GM21381 (cell line): ENCODE measurements around the gene CA9.

ENCODE experiments used
- ATAC-seq: cut with Tn5 transposase; IDR thresholded peaks from one replicate; pipeline ENCODE4 v1.9.1; 2021; ENCODE audit warnings: mild to moderate bottlenecking, moderate library complexity; ENCODE audit not compliant: unreplicated experiment

The CA9 gene

GRCh38 chr9:35714123-35714522 is 40.4 kb downstream of the CA9 start:
- no peak for ATAC-seq

DNA sequence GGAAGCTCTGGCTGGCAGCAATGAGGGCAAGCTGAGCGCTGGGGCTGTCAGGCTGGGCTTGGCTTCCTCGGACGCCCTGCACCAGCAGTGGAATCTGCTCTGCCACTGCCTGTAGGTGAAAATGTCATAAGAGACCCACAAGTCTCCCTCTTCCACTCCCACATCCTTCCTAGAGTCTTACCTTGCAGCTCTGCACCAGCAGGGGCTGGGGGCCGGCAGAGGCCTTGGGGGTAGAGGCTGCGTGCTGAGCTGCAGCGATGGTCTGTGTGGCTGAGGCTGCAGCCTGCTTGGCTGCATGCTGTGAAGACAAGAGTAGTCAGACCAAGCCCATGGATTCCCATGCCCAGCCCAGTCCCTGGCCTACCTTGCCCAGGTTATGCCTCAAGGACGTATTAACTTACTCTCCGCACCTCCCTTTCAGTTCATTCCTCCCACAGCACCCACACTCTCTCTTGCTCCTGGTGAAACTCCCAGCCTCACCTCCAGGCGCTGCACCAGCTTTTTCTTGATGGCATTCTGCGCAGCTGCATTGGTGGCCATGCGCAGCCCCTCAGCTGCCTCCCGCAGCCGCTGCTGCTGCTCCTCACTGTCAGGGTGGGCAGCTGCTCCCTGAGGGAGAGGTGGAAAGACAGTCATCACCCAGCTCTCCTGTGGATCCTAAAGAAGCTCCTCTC is 41.0 kb downstream of the CA9 start:
- no peak for ATAC-seq

- no peak for ATAC-seq
Measured at GRCh38 chr9:35716230-35716629, 42.5 kb downstream of the CA9 start.

DNA sequence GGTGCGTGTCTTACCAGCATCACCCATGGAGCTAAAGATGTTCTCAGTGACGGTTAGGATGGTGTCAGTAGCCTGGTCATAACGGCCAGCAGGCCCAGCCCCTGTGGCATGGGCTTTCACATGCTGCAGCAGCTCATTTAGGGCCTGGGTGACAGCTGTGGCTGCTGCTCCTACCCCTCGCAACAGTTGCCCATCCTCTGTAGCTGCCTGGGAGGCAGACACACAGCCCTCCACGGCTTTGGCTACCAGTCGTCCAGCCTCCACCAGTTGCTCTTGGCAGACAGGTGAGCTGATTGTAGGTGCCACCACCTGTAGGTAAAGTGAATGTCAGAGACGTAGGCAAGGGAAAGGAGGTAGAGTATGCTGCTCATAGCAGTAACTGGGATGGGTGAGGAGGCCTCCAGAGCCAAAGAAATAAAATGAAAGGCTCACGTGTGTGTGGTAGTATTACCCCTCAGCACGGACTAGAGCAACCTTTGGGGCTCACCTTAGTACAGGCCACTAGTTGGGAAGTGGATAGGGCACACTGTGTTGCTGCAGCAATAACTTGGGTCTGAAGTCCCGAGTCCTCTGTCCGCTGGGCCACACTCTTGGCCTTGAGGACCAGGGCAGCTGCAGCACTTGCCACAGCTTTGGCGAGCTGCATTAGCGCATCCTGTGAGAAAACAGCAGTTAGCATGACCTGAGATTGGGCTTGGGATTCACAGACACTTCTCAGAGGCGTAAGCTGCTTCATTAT is 43.6 kb downstream of the CA9 start:
- no peak for ATAC-seq

DNA sequence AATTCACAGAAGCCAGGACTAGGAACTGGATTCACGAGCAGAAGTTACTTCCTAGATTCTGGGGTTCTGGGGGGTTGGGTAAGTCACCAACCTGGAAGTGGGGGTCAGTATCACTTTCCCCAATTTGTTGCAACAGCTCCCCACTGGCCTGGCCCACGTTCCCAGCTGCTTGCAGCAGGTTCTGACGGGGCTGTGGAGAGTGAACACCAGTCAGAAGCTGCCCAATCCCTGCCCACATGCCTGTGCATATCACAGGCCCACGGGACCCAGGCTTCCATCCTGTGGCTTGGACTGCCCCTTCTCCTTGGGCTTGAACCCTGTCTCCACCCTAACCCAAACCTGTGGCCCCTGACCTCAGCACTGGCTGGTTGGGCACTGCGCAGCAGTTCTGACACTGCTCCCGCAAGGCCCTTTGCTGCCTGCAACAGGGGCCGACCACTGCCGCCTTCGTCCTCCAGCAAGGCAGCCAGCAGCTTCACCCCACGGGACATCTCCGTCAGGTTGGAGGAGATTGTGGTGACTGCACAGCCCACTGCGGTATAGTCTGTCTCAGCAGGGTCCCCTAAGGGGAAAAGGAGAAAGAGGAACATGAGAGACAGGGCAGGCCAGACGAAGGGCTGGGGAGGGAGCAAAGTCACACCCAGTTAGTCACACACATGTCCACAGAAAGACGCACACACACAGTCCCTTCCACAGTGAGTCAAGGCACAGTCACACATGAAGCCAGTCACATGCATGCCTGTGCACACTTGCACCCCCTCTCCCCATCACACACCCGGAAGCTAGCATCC is 45.2 kb downstream of the CA9 start:
- ATAC-seq = no peak

- no peak for ATAC-seq
Measured at GRCh38 chr9:35719546-35719945, 45.8 kb downstream of the CA9 start.

DNA sequence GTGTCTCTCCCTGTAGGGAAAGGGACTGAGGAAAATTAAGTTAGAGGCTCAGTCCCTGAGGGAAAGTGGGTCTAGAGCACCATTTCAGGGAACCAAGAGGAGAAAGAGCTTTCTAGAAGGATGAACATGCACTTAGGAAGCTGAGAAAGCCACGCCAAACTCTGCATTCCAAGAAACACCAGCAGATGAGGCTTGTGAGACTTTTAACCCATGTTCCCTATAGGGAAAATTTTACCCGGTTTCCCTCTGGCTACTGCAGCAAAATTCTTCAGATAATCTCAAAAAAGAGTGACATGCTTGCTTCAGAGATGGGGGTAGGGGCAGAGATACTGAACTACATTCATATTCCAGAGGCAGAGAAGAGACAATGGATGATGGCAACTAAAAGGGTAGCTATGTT is 49.7 kb downstream of the CA9 start:
- no peak for ATAC-seq

DNA sequence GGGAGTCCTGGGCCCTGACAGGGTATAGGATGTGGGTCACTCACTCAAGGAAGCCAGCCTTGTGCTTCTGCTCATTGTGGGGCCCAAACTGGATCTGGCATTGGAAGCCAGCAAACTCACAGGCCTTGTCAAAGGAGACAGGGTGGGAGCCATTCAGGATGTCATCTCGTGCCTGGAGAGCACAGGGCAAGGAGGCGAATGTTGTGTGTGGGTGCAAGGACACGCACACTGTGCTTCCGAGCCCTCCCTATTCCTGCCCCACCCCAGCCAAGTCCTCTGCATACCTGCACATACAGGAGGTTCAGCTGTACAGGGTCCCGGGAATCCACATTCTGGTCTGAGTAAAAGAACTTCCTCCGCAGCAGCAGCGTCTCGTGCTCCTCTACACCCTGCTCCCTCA is 50.2 kb downstream of the CA9 start:
- no peak for ATAC-seq

- no peak for ATAC-seq
Measured at GRCh38 chr9:35725362-35725761, 51.6 kb downstream of the CA9 start.

- ATAC-seq = no peak
Measured at GRCh38 chr9:35726931-35727330, 53.2 kb downstream of the CA9 start.

DNA sequence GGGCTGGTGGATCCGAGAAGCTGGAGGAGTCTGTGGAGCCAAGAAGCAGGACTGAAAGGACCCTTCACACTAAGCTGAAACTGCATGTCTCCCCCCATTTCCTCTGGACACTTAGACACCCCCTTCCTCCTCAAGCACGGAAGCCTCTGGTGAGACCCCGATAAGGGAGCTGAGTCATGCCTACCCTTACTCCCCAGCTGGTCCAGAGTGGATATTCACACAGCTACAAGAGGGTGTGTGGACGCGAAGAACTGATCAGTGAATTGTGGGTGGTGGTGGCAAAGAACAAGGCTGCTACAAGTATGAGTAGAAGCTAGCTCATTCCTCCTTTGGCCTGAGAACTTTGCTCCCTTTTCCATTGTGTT is 53.9 kb downstream of the CA9 start:
- no peak for ATAC-seq

GRCh38 chr9:35728041-35728971 is 54.6 kb downstream of the CA9 start:
- ATAC-seq = no peak

DNA sequence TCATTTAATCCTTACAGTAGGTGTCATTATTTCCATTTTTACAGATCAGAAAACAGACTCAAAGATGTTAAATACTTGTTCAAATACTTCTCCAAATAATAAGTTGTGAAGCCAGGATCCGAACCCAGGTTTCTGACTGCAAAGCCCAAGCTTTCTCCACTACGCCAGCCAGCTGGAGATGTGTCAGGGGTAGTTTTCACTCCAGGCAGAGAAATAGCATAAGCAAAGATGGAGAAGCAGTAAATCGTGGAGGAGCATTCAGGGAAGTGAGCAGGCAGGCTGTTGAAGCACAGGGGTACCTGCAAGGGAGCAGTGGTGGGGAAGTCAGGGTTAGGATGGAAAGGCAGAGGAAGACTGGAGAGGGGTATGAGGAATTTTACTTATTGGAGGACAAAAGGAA is 55.4 kb downstream of the CA9 start:
- no peak for ATAC-seq

GRCh38 chr9:35729700-35730485 is 56.2 kb downstream of the CA9 start:
- no peak for ATAC-seq

GRCh38 chr9:35730486-35730854 is 56.7 kb downstream of the CA9 start:
- no peak for ATAC-seq
